ENCODE measurements around the gene SOWAHC. TPM values are rescaled to one million over a fixed set of nuclear protein-coding genes. Genes with fewer than 3 reads are reported as not detected.

Gene SOWAHC
- polyA plus RNA-seq, 1 experiment, result 5.2 TPM

DNA sequence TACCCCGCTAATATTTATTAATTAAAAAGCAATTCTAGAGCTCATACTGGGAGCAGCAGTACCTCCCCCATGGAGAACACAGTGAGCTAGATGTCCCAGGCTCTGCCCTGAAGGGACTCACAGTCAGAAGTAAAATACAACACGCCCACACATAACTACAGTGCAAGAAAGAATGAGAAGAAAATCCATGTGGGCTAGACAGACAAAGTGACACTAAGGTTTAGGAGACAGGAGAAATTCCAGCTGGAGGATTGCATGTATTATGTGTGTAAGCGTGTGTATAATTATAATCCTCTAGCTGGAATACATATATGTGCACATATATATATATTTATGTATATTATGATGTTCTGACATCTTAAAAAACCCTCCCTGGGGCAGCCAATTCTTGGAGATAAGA, 15.7 kb downstream of the SOWAHC start:
- H3K27me3 ChIP-seq (ENCODE audit: control insufficient read depth, insufficient read depth, low read length), result no peaks in the 10 kb centered on the region
- POLR2A ChIA-PET, result no interaction called here
- no peaks in the 10 kb centered on the region for H3K36me3 ChIP-seq (ENCODE audit: control insufficient read depth, insufficient read depth, low read length)
- TF ChIP-seq, protein P1, sequence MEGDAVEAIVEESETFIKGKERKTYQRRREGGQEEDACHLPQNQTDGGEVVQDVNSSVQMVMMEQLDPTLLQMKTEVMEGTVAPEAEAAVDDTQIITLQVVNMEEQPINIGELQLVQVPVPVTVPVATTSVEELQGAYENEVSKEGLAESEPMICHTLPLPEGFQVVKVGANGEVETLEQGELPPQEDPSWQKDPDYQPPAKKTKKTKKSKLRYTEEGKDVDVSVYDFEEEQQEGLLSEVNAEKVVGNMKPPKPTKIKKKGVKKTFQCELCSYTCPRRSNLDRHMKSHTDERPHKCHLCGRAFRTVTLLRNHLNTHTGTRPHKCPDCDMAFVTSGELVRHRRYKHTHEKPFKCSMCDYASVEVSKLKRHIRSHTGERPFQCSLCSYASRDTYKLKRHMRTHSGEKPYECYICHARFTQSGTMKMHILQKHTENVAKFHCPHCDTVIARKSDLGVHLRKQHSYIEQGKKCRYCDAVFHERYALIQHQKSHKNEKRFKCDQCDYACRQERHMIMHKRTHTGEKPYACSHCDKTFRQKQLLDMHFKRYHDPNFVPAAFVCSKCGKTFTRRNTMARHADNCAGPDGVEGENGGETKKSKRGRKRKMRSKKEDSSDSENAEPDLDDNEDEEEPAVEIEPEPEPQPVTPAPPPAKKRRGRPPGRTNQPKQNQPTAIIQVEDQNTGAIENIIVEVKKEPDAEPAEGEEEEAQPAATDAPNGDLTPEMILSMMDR (IDR thresholded peaks at IDR 0.05; ENCODE audit: insufficient read depth, low read depth, low read length), result no peak
- H3K4me3 ChIP-seq (ENCODE audit: low read depth, low read length), result no peak overlapping the region
- CTCF ChIA-PET, result interaction anchor here (0.6 to 1.7 kb wide), 2 partner anchors 15 to 84 kb away, joined by 3 read pairs; no protein-coding TSS in a partner anchor
- no peak for DNase-seq (ENCODE audit: low read depth)

DNA sequence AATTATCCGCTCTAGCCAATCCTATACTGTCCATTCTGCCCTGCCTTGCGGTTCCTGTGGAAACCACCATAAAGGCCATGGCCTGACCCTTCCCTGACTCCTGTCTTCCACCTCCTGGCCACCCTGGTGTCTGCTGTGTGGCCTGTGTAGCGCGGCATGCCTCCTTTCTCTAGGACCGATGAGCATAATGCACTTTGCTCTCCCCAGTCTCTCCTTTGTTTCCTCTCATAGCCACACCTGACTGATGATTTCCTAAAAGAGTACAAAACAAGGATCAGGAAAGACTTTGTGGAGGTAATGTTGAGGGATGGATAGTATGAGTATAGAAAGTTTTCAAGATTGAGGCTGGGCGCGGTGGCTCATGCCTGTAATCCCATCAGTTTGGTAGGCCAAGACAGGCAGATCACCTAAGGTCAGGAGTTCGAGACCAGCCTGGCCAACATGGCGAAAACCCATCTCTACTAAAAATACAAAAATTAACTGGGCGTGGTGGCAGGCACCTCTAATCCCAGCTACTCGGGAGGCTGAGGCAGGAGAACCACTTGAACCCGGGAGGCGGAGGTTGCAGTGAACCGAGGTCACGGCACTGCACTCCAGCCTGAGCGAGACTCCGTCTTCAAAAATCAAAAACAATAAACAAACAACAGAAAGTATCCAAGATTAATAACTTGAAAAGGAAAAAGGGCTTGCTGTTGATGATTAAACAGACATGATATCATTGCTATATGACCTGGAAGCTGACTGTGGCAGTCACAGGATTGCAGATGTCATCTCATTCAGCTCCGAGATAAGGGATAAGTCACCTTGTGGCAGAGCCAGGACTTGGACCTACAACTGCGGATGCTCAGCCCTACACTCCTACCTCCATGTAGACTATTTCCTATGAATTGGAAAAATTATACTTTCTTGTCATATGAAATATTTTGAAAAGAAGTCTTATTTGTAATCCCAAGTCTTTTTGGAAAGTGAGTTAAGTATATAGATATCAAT, 16.6 kb downstream of the SOWAHC start:
- CTCF ChIA-PET, result no interaction called here
- TF ChIP-seq, protein P1 (IDR thresholded peaks at IDR 0.05; ENCODE audit: insufficient read depth, low read depth, low read length), result no peak
- no peak for DNase-seq (ENCODE audit: low read depth)
- Histone ChIP-seq H3K4me3 (ENCODE audit: low read depth, low read length) (no peak overlapping the region), H3K27me3 (ENCODE audit: control insufficient read depth, insufficient read depth, low read length) (no peaks in the 10 kb centered on the region), H3K36me3 (ENCODE audit: control insufficient read depth, insufficient read depth, low read length) (no peaks in the 10 kb centered on the region)
- POLR2A ChIA-PET, result no interaction called here

DNA sequence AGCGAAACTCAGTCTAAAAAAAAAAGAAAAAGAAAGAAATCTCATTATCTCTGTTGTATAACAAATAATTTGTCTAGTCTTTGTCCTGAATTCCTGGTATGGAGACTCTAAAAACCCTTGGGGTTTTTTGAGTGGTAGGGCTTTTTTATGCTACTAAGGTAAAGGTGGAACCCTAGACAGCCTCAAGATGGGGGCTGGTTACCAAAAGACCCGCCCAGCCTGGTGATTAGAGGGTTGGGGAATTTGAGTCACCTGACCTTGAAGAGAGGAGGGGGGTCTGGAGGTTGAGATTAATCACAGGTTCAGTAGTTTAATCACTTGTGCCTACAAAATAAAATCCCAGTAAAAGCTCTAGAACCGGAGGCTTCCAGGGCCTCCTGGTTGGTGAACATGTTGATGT, 17.6 kb downstream of the SOWAHC start:
- Histone ChIP-seq H3K36me3 (ENCODE audit: control insufficient read depth, insufficient read depth, low read length) (no peaks in the 10 kb centered on the region), H3K27me3 (ENCODE audit: control insufficient read depth, insufficient read depth, low read length) (no peaks in the 10 kb centered on the region), H3K4me3 (ENCODE audit: low read depth, low read length) (no peak overlapping the region)
- TF ChIP-seq, protein P1 (IDR thresholded peaks at IDR 0.05; ENCODE audit: insufficient read depth, low read depth, low read length), result no peak
- POLR2A ChIA-PET, result no interaction called here
- no peak for DNase-seq (ENCODE audit: low read depth)
- CTCF ChIA-PET, result no interaction called here

DNA sequence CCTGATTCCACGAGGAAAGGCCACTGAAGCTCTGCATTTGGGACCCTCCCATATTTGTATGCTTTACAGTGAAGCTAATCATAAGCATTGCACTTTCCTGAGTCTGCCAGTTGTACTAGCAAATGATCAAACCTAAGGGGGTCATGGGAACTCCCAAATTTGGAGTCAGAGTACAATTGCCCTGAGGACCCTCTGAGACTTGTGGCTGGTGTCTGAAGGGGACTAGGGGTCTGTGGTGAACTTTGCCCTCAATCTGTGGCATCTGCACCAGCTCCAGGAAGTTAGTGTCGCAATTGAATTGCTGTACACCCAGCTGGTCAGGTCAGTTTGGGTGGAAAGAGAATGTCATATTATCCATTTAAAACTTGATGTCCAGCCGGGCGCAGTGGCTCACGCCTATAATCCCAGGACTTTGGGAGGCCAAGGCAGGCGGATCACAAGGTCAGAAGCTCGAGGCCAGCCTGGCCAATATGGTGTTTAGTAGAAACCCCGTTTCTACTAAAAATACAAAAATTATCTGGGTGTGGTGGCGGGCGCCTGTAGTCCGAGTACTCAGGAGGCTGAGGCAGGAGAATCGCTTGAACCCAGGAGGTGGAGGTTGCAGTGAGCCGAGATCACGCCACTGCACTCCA, 18.1 kb downstream of the SOWAHC start:
- ChIA-PET POLR2A (no interaction called here), CTCF (no interaction called here)
- no peaks in the 10 kb centered on the region for H3K36me3 ChIP-seq (ENCODE audit: control insufficient read depth, insufficient read depth, low read length)
- TF ChIP-seq, protein P1 (IDR thresholded peaks at IDR 0.05; ENCODE audit: insufficient read depth, low read depth, low read length), result no peak
- no peak for DNase-seq (ENCODE audit: low read depth)
- no peaks in the 10 kb centered on the region for H3K27me3 ChIP-seq (ENCODE audit: control insufficient read depth, insufficient read depth, low read length)
- no peak overlapping the region for H3K4me3 ChIP-seq (ENCODE audit: low read depth, low read length)

DNA sequence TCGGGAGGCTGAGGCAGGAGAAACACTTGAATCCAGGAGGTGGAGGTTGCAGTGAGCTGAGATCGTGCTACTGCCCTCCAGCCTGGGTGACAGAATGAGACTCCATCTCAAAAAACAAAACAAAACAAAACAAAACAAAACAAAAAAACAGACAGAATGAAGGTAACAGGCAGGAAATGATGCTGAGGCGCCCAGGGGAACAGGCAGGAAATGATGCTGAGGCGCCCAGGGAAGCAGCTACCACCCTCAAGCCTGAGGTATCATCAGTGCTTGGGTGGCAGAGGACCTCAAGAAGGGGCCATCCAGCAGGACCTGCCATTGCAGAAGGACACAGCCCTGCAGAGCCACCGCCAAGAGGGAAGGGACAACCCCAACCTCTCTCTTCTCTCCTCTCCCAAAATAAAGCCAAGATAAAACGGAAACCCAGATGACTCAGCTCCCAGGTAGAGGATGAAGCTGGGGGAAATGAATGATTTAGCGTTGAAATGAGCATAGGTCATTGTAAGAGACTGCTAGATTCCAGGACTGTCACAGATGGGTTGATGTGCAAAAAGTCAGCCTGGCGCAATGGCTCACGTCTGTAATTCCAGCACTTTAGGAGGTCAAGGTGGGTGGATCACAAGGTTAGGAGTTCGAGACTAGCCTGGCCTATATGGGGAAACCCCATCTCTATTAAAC, 19.3 kb downstream of the SOWAHC start:
- no peak overlapping the region for H3K4me3 ChIP-seq (ENCODE audit: low read depth, low read length)
- DNase-seq (ENCODE audit: low read depth), result no peak
- H3K27me3 ChIP-seq (ENCODE audit: control insufficient read depth, insufficient read depth, low read length), result no peaks in the 10 kb centered on the region
- H3K36me3 ChIP-seq (ENCODE audit: control insufficient read depth, insufficient read depth, low read length), result no peaks in the 10 kb centered on the region
- ChIA-PET POLR2A (no interaction called here), CTCF (no interaction called here)
- TF ChIP-seq, protein P1 (IDR thresholded peaks at IDR 0.05; ENCODE audit: insufficient read depth, low read depth, low read length), result no peak
